Peyer's patch (tissue), 4 donors: Measurements from ENCODE around the gene ANKRD36C.
"Not testable (repeated sequence)": the region's sequence is repeated elsewhere in the genome, so short reads cannot be mapped to it uniquely, and the experiment has no call there.

Source experiments
- POLR2A ChIP-seq, 2 donors: fragments of 450-650 bp; IDR thresholded peaks; one replicate each; pipeline ENCODE4 v1.5.1; 2017; ENCODE audit warnings: antibody characterized with exemption in 2 of 2, mild to moderate bottlenecking in 2 of 2, moderate library complexity in 2 of 2
- TF ChIP-seq, protein P1 (sequence below), 6 experiments: fragments of 450-650 bp in 4 of 6; fragments of 200-600 bp in 2 of 6; sonication (generic) in 1 of 6; IDR thresholded peaks; one replicate each; pipeline ENCODE4 v1.5.1; 2017 to 2019; ENCODE audit warnings: antibody characterized with exemption in 6 of 6, mild to moderate bottlenecking in 3 of 6, moderate library complexity in 1 of 6

DNA sequence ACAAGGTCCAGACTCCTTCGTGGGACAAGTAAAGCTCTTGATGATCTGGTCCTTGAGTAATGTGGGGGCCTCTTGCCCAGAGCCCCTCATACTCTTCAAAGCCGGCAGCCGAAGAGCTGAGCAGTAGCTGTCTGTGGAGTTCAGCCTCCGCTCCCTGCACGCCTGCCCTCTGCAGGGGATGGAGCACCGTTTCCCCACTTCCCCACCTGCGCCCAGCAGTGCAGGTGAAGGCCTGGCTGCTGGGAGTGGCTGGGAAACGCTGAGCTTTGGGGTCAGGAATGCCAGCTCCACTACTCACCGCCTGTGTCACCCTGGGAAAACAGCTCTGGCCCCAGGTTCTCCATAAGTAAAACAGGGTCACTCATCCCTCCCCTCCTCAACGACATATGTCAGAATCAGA lies 18.2 kb upstream of the ANKRD36C start:
- TF ChIP-seq, protein P1, sequence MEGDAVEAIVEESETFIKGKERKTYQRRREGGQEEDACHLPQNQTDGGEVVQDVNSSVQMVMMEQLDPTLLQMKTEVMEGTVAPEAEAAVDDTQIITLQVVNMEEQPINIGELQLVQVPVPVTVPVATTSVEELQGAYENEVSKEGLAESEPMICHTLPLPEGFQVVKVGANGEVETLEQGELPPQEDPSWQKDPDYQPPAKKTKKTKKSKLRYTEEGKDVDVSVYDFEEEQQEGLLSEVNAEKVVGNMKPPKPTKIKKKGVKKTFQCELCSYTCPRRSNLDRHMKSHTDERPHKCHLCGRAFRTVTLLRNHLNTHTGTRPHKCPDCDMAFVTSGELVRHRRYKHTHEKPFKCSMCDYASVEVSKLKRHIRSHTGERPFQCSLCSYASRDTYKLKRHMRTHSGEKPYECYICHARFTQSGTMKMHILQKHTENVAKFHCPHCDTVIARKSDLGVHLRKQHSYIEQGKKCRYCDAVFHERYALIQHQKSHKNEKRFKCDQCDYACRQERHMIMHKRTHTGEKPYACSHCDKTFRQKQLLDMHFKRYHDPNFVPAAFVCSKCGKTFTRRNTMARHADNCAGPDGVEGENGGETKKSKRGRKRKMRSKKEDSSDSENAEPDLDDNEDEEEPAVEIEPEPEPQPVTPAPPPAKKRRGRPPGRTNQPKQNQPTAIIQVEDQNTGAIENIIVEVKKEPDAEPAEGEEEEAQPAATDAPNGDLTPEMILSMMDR (IDR thresholded peaks at IDR 0.05) = not testable (repeated sequence)
- not testable (repeated sequence) for TF ChIP-seq POLR2A (IDR thresholded peaks at IDR 0.05)
